Esophagus muscularis mucosa (tissue), 3 donors: ENCODE results near the gene CD244.

Source experiments
- POLR2AphosphoS5 ChIP-seq, 2 donors: sonication (generic); formaldehyde crosslinking; IDR thresholded peaks; one replicate each; pipeline ENCODE4 v1.6.1; 2017; ENCODE audit warnings: antibody characterized with exemption in 2 of 2
- TF ChIP-seq, protein P1 (sequence below), 3 experiments: fragments of 200-600 bp in 2 of 3; fragments of 450-650 bp in 1 of 3; sonication (generic) in 2 of 3; IDR thresholded peaks; one replicate each; pipeline ENCODE4 v1.5.1; 2017 to 2019; ENCODE audit warnings: antibody characterized with exemption in 3 of 3, mild to moderate bottlenecking in 2 of 3, moderate library complexity in 1 of 3

DNA sequence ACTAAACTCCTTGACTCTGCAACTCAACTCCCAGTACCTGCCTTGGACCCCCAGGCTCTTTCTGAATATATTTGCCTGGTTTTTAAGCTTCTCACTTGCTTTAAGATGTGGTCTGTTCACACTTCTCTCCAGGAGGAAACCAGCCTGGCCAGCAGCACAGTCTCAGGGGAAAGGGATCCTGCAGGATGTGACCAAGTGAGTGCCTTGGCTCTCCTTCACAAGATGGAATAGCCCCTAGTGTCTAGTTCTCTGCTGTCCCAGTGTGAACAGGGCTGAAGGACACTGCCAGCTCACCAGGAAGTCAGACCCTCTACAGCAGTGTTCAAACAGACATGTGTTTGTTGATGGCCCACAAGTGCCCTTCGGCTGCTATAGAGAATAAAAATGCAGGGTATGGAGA is 32.9 kb downstream of the CD244 start:
- no peak for TF ChIP-seq POLR2AphosphoS5 (IDR thresholded peaks at IDR 0.05)
- TF ChIP-seq, protein P1, sequence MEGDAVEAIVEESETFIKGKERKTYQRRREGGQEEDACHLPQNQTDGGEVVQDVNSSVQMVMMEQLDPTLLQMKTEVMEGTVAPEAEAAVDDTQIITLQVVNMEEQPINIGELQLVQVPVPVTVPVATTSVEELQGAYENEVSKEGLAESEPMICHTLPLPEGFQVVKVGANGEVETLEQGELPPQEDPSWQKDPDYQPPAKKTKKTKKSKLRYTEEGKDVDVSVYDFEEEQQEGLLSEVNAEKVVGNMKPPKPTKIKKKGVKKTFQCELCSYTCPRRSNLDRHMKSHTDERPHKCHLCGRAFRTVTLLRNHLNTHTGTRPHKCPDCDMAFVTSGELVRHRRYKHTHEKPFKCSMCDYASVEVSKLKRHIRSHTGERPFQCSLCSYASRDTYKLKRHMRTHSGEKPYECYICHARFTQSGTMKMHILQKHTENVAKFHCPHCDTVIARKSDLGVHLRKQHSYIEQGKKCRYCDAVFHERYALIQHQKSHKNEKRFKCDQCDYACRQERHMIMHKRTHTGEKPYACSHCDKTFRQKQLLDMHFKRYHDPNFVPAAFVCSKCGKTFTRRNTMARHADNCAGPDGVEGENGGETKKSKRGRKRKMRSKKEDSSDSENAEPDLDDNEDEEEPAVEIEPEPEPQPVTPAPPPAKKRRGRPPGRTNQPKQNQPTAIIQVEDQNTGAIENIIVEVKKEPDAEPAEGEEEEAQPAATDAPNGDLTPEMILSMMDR (IDR thresholded peaks at IDR 0.05), result no peak
